ENCODE data around the gene PROM1. TPM values are rescaled to one million over a fixed set of nuclear protein-coding genes. Genes with fewer than 3 reads are reported as not detected.

PROM1 gene
- 11.6 to 13.7 TPM (median 12.4 TPM) in 3 replicates for total RNA-seq

GRCh38 chr4:16083241-16084191 lies at the start of gene PROM1:
PROM1 (minus strand) TSS chr4:16084023; CDS start chr4:16075906, 8,117 bp downstream.
- Mint-ChIP-seq H3K4me3 (peak within 1 kb of the TSS; percentile 80), H3K9me3 (no peaks in the 10 kb centered on the region), H3K27ac (peak within 1 kb of the TSS; percentile 75), H3K36me3 (no peaks in the 10 kb centered on the region), H3K4me1 (peaks cover 16% of the 10 kb centered on the region), H3K27me3 (ENCODE audit: low read depth) (peaks cover 70% of the 10 kb centered on the region)
- no peak for TF ChIP-seq CTCF (IDR thresholded peaks at IDR 0.05; ENCODE audit: unreplicated experiment)
- DNase-seq (ENCODE audit: low spot score in 2 of 2, unreplicated experiment in 2 of 2) = peak; percentile 25 to 54

- no peak for TF ChIP-seq CTCF (IDR thresholded peaks at IDR 0.05; ENCODE audit: unreplicated experiment)
- H3K27me3 Mint-ChIP-seq (ENCODE audit: low read depth) = peaks cover 10% of the 10 kb centered on the region
- no peak overlapping the region for H3K27ac Mint-ChIP-seq
- peaks cover 9% of the 10 kb centered on the region for H3K9me3 Mint-ChIP-seq
- no peaks in the 10 kb centered on the region for H3K36me3 Mint-ChIP-seq
- no peaks in the 10 kb centered on the region for H3K4me1 Mint-ChIP-seq
- no peak overlapping the region for H3K4me3 Mint-ChIP-seq
- no peak for DNase-seq (ENCODE audit: low spot score in 2 of 2, unreplicated experiment in 2 of 2)
Observed at GRCh38 chr4:16133406-16133805, 49.6 kb upstream of the PROM1 start.

- no peak for DNase-seq (ENCODE audit: low spot score in 2 of 2, unreplicated experiment in 2 of 2)
- peaks cover 9% of the 10 kb centered on the region for H3K9me3 Mint-ChIP-seq
- H3K27me3 Mint-ChIP-seq (ENCODE audit: low read depth) = peaks cover 16% of the 10 kb centered on the region
- H3K4me1 Mint-ChIP-seq = no peaks in the 10 kb centered on the region
- TF ChIP-seq CTCF (IDR thresholded peaks at IDR 0.05; ENCODE audit: unreplicated experiment) = no peak
- H3K4me3 Mint-ChIP-seq = no peak overlapping the region
- H3K27ac Mint-ChIP-seq = no peak overlapping the region
- H3K36me3 Mint-ChIP-seq = no peaks in the 10 kb centered on the region
Observed at GRCh38 chr4:16131293-16131692, 47.5 kb upstream of the PROM1 start.

GRCh38 chr4:16129336-16129735 lies 45.5 kb upstream of the PROM1 start:
- no peaks in the 10 kb centered on the region for H3K4me1 Mint-ChIP-seq
- TF ChIP-seq CTCF (IDR thresholded peaks at IDR 0.05; ENCODE audit: unreplicated experiment) = no peak
- no peaks in the 10 kb centered on the region for H3K36me3 Mint-ChIP-seq
- H3K27ac Mint-ChIP-seq = no peak overlapping the region
- no peak for DNase-seq (ENCODE audit: low spot score in 2 of 2, unreplicated experiment in 2 of 2)
- no peak overlapping the region for H3K4me3 Mint-ChIP-seq
- peaks cover 19% of the 10 kb centered on the region for H3K27me3 Mint-ChIP-seq (ENCODE audit: low read depth)
- H3K9me3 Mint-ChIP-seq = peaks cover 2% of the 10 kb centered on the region

- DNase-seq (ENCODE audit: low spot score in 2 of 2, unreplicated experiment in 2 of 2) = no peak
- Mint-ChIP-seq H3K36me3 (no peaks in the 10 kb centered on the region), H3K4me3 (no peak overlapping the region), H3K4me1 (no peaks in the 10 kb centered on the region), H3K9me3 (no peaks in the 10 kb centered on the region), H3K27ac (no peak overlapping the region), H3K27me3 (ENCODE audit: low read depth) (peaks cover 32% of the 10 kb centered on the region)
- TF ChIP-seq CTCF (IDR thresholded peaks at IDR 0.05; ENCODE audit: unreplicated experiment) = no peak
Observed at GRCh38 chr4:16126714-16127113, 42.9 kb upstream of the PROM1 start.

Data from mesothelial cell of epicardium (in vitro differentiated cells).